ENCODE measurements around the gene BATF2.
"Not testable (repeated sequence)": the region's sequence is repeated elsewhere in the genome, so short reads cannot be mapped to it uniquely, and the experiment has no call there.

Gene BATF2

DNA sequence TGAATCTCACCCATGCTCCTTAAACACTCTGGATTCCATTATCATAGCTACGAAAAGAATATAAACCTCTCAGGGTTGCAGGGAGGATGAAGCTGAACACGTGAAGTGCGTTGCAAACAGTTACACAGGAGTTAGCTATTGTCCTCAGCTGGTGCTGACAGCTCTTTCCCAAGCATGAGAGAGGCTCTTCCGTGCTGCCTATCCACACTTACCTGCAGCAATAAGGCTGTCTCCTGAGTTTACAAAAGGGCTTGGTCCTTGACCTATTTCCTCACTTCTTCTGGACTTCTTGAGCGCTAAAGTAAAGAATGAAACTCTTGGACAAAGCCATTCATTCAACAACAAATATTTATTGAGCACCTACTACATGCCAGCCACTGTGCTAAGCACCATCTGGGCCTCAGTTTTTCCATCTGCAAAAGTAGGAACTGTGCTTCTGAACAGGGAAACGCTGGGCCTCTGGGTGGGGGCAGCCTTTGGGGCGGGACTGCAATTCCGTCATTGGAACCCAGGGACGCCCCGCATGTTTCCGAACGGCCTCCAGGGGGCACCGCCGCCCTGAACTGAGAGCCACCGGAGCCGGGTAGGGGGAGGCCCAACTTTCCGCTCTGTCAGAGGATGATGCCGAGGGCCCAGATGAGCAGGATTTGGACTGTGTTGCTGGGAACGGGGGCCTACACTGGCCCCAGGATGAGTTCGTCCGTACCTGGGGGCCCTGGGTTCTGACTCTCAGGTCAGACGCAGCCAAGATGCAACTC is 16.5 kb upstream of the BATF2 start:
- peak; percentile 92 for DNase-seq

DNA sequence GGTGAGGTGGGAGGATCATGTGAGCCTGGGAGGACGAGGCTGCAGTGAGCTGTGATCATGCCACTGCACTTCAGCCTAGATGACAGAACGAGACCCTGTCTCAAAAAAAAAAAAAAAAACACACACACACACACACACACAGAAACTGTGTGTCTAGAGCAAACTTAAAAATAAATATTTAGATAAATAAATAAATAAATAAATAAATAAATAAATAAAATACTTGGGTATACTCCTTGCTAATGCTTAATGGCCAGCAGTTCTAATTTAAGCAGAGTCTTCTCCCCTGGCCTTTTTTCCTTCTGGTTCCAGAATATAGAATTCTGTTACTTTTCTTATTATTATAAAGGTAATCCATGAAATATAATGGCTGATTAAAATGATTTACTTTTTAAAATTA is 12.1 kb upstream of the BATF2 start:
- no peak for DNase-seq

DNA sequence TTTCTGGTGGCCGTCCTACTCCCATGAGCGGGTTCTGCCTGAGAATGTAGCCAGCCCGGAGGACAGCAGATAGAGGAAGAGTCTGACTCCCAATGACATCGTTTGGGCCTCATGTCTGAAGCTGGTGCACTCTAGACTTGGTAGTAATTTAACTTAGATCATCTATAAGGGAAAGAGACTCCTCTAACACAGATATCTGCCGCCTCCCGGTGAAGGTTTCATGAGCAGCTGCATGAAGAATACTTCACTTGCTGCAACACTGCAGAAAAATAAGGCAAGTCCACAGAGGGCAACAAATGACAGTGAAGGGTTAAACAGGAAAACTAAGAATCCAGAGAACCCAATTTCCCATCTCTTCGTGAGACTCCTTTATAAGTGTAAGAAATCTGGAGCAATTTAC is 11.2 kb upstream of the BATF2 start:
- no peak for DNase-seq

DNA sequence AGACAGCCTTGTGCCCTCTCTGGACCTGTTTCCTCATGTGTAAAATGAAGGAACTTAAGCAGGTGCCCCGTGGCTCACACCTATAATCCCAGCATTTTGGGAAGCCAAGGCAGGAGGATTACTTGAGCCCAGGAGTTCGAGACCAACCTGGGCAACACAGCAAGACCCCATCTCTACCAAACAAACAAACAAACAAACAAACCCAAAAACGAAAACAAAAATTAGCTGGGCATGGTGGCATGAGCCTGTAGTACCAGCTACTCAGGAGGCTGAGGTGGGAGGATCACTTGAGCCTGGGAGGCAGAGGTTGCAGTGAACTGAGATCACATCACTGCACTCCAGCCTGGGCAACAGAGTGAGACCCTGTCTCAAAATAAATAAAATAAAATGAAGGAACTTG is 7.2 kb upstream of the BATF2 start:
- DNase-seq: not testable (repeated sequence)

DNA sequence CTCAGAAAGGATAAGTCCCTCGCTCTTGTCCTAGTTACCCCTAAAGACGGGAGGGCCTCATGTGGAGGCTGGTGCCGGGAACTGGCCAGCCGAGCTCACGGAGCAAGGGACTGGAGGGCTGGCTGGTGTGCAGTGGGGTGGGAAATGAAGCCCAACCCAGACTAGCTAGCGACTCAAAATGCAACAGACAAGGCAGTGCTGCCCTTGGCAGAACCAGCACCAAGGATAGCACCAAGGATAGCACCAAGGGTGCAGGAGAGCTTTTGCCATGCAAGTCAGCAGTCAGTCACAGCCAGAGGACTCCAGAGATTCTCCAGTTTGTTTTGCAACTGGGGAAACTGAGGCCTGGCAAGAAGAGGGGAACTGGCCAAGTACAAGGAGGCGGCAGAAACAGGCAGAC is 6.5 kb upstream of the BATF2 start:
- no peak for DNase-seq

DNA sequence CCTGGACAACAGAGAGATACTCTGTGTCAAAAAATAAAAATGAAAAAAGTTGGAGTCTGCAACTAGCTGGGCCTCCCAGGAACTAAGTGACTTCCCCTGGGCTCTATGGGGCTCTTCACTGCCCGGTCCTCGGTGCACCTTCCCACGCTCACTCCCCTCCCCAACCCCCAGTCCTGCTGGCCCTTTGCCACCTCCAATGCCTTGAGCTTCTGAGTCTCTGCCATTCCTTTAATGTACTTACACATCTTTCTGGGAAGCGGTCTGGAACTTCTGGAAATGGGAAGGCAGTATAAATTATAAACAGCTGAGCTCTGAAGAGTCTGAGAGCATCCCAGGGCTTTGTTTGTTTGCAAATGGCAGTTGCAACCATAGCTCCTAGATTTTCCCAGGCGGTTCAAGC is 5.9 kb upstream of the BATF2 start:
- DNase-seq: no peak

DNA sequence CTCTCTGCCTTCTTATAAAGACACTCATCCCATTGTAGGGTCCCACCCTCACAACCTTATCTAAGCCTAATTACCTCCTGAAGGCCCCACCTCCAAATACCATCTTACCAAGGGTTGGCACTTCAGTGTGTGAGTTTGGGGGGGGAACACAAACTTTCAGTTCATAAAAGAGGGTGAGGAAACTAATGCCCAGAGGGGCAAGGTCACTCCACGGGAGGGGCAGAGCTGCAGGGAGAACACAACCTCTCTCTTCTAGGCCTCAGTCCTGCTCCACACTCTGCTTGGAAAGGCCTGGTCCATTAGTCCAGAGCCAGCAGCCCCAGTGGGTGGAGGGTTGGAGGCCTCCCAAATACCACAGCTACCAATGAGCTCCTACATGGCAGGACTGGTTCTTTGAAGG is 2.7 kb upstream of the BATF2 start:
- no peak for DNase-seq

DNA sequence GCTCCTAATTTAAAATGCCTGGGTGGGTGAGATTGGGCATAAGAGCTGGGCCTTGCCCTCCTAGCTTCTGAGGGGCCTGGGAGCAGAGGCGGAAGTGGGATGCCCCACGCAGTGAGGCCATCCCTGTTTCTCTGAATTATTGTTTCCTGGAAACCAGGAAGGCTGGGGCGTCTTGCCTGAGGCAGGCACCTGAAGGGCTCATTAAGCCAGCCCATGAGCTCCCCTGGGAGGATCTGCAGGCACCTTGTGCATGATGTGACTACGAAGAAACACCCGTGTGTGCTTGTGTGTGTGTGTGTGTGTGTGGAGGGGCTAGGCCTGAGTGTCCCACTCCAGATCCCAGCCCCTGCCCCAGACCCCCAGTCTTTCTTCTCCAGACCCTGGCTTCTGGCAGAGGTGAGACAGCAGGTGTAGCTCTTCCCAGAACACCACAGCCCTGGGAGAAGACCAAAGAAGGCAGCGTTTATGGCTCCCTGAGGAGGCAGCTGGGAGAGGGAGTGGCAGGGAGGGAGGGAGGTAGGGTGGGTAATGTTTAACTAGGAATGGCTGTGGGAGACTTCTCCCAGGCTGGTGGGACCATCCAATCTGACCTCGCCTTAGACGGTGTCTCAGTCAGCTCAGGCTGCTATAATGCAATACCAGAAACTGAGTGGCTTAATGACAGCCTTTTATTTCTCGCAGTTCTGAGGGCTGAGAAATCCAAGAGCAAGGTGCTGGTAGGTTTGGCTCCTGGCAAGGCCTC is 2.1 kb upstream of the BATF2 start:
- DNase-seq: peak; percentile 96

DNA sequence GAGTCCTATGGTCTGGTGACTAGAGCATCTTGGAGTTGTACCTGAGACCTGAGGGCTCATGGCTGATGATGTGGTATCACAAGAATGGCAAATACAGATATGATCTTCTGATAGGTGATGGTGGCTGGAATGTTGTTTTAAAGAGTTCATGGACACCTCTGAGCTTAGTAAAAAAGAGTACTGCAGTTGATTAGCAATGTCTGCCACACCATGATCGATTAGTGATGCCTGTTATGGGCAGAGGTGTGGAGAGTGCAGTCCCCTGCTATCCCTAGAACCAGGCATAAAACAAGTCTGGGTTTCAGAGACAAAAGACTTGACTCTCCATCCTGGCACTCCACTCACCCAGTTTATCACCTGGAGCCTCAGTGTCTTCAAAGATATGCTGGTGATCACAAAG is 1.4 kb upstream of the BATF2 start:
- DNase-seq: peak; percentile 39

DNA sequence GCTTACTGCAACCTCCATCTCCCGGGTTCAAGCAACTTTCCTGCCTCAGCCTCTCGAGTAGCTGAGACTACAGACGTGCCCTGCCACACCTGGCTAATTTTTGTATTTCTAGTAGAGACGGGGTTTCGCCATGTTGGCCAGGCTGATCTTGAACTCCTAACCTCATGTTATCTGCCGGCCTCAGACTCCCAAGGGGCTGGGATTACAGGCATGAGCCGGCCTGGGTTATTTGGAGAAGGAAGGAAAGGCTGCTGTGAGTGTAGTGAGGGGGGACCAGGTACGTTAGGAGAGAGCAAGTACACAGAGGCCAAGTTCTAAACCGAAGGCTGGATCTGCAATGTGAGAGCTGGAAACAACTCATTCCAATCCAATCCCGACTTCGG is 453 bp downstream of the BATF2 start:
- no peak for DNase-seq

DNA sequence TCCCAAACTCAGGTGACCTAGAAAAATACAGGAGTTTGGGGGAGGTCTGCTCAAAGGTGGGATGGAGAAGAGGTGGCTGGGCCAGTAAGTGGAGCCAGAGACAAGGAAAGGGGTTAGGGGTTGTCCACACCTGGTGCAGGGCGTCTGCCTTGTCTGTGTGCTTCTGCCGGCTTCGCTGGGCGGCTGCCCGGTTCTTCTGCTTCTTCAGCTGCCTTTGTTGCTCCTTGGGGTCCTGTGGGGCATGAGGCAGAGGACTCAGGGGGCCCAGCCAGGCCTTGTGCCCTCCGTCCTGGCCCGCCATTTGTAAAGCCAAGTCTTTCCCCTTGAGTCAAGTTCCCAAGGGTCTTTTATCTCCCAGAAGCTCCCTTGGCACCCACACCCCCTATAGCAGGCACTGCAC is 2.5 kb downstream of the BATF2 start:
- no peak for DNase-seq

DNA sequence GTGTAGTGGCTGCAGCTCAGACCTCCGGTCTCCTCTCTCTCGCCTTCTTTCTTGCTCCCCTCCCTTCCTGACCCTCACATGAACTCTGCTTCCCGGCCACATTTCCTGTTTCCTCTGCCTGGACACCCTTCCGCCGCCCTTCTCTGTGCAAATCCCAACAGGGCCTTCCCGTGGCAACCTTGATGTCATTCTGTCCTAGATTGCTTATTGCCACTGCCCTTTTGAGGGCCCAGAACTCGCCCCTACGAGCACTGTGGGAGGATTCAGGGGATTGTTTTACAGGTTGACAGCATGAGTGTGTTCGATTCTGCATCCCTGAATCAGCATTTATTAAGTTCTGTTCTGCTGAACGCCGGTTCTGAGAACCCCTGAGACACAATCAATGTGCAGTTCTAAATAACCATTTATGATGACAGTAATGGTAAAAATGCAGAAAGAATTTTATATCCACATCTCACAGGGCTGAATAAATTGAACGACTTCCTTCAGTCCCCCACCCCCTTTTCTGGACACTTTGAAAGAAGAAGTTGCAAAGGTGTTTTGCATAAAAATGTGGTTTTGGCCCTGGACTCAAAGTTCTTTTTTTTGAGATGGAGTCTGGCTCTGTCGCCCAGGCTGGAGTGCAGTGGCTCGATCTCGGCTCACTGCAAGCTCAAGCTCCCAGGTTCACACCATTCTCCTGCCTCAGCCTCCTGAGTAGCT is 6.4 kb downstream of the BATF2 start:
- no peak for DNase-seq

DNA sequence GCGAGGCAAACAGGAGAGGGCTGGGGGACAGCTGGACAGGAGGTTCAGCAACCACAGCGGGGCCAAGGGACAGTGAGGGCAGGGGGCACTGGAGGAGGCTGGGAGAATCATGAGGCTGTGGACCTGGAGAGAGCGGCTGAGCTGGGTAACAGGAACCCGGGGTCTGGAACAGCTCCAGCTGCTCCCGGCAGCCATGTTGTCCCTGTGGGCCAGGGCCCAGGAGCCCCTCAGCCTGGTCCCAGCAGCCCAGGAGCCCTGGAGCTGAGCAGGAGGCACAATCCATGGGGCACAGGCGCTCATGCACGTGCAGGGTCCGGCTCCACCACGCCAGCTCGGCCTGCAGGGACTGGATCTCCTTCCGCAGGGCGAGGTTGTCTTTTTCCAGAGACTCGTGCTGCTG is 7.4 kb downstream of the BATF2 start:
- no peak for DNase-seq

DNA sequence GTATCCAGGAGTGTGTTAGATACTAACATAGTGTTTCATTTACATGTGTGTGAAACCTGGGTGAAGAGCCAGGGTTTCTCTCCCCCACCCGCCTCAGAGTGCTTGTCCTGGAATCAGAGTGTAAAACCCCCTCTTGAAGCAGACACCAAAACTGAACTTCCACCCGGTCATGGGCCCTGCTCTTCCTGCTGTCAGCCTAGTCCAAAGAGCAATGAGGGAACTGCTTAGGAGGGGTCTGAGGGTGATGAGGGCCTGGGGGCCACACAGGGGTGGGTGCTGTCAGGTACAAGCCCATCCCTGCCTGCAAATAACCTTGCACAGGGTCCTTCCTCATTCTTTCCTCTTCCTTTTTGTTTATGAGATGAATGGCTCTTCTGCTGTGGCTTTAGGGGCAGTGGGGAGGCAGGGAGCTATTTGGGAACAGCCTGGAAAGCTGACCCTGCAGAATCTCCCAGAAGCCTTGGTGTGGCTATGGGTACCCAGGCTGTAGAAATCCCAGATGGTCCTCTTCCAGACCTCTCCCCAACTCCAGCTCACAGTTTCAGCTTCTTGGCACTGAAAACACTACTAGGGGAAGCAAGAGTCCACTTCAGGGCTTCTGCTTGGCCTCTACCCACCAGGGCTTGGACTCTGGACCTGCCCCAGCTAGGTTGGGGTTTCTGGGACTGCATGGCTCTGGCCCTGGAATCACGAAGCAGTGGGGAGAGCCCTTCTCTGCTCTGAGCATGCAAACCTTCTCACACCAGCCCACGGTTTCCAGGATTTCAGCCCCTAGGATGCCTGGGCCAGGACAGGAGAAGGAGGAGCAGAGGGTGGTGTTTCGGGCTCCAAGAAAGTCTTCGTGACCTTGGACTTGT is 8.5 kb downstream of the BATF2 start:
- DNase-seq: no peak

DNA sequence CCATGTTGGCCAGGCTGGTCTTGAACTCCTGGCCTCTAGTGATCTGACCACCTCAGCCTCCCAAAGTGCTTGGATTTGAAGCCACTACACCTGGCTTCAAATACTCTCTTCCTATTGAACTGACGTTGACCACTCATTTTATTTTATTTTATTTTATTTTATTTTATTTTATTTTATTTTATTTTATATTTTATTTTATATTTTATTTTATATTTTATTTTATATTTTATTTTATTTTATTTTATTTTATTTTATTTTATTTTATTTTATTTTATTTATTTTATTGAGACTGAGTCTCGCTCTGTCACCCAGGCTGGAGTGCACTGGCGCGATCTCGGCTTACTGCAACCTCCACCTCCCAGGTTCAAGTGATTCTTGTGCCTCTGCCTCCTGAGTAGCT is 13.4 kb downstream of the BATF2 start:
- not testable (repeated sequence) for DNase-seq

DNA sequence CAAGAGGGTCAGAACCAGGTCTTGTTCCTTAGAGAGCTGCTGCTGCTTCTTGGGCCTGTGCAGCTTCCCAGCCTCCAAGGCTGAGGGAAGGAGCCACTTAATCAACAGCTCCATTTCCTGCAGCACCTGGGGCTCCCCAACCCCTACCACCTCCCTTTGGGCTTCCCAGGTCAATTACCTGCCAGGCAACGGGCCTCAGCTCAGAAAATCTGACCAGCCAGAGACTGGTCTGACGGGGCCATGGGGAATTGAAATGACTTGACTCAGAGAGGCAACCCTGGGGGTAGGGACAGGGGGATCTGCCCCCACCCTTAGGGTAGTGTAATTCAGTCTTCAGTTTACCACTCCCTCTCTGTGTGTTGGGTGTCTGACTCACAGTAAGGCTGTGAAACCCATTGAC is 20.1 kb downstream of the BATF2 start:
- DNase-seq: peak; percentile 26

DNA sequence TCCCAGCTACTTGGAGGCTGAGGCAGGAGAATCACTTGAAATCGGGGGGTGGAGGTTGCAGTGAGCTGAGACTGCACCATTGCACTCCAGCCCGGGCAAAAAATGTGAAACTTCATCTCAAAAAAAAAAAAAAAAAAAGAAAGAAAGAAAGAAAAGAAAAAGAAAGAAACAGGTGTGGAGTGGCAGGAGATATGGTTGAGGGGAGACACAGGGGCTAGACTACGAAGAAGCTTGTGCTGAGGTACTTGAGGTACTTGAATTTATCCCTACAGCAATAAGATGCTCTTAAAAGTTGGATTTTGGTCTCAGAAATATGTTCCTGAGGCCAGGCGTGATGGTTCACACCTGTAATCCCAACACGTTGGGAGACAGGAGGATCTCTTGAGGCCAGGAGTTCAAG is 22.6 kb downstream of the BATF2 start:
- no peak for DNase-seq

DNA sequence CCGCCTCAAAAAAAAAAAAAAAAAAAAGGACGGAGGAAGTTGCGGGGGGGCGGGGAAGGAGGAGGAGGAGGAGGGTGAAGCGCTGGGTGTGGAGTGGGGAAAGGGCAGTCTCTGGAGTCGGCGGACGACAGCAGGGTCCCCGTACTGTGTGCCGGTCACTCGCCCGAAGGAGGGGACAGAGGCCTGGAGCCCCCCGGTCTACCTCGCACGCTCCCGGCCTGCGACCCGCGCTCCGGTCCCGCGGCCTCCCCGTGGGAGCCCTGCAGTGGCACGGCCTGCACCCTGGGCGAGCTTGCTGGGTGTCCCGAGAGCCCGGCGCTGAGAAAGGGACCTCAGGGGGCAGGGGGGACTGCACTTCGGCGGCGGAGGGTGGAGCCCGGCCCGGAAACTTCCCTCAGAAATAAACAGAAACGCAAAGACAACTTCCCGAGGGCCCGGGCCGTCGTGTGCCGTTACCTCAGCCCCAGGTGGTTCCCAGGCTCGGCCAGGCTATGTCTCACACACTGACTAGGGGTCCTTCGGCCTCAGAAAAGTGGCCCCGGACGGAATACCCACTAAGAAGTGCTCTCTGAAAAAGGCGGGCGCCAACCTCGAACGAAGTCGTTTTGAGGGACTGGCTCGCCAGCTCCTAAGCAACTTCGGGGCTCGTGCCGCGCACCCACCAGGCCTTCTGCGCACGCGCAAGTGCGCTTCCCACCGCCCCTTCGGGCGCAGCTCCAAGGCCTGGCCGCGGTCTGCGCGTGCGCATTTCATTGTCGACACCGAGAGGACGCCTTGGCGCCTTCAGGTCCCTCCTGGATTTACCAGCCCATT is 25.1 kb downstream of the BATF2 start, which contains the start of gene MAJIN:
Gene MAJIN (minus strand): TSS at position 688 of the 813 bp plus-strand sequence. CDS start 12,703 bp downstream, outside the sequence.
- no peak for DNase-seq

DNA sequence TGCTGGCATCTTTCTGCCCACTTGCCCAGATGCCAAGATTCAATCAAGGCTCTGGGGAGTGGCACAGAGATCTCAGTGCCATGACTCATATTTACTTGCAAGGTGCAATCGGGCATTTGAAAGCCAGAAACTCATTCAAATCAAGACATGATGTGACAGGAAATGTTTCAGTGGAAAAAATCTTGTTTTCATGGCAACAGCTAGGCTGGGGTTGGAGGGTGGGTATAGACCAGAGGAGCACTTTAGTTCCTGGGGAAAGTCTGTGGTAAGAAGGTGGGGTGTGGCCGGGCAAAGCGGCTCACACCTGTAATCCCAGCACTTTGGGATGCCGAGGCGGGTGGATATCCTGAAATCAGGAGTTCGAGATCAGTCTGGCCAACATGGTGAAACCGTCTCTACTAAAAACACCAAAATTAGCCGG is 26.0 kb downstream of the BATF2 start:
- no peak for DNase-seq

DNA sequence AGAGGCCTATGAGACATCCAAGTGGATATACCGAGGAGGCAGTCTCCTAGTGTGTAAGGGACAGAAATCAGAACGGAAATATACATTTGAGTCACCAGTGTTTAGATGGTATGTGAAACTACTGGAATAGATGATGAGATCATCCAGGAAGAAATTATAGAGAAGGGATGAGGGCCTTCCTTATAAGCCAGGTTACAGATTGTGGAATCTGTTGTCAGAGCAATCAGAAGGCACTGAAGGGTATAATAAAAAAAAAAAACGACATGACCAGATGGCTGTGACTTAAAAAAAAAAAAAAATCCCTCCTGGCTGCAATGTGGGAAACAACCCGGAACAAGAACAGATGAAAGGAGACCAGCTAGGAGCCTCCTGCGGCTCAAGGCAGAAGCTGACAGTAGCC is 27.6 kb downstream of the BATF2 start:
- DNase-seq: peak; percentile 82

DNA sequence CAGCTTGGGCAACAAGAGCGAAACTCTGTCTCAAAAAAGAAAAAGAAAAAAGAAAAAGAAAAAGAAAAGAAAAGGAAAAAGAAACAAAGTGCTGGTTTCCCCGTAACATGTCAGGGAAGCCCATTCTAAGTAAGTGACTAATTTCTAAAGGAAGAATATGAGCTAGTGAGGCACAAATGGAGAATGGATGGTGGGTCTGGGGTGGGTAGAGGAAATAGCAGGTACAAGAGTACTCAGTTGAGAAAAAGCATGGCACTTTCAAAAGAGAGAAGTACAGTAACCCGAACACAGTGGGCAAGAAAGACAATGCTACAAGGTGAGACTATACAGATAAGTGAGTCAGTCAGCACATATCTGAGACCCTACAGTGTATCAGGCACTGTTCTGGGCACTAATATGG is 29.4 kb downstream of the BATF2 start:
- DNase-seq: no peak

DNA sequence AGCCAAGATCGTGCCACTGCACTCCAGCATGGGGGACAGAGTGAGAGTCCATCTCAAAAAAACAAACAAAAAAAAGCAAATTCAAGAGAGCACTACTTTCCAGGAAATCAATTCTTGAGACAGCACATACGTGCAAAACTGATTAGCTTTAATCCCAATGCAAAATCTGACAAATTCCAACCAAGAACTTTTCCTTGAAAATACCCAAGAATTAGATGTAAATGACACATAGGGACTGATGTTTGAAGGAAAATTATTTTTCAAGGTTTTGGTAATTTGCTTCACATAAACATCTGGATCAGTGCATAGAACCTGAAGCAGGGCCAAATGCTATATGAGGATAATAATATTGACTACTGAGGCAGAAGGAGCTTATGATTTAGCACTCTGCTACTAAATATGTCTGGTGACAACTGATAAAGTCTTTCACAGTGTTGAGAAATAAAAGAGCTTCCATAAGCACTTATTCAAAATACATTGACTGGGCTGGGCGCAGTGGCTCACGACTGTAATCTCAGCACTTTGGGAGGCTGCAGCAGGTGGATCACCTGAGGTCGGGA is 33.6 kb downstream of the BATF2 start:
- DNase-seq: no peak
